Omental fat pad (tissue), 4 donors: ENCODE data around the gene NUP210L. TPM values are rescaled to one million over a fixed set of nuclear protein-coding genes. Genes with fewer than 3 reads are reported as not detected.

Source experiments
- ATAC-seq: fragments of 150-250 bp; one replicate; pipeline ENCODE4 v1.9.1; 2016; ENCODE audit warnings: mild to moderate bottlenecking, moderate library complexity; ENCODE audit not compliant: low FRiP score
- DNase-seq: peaks from one replicate; pipeline ENCODE4 v3.0.0-alpha.2; 2019; ENCODE audit warnings: low spot score
- CTCF ChIP-seq, 3 donors: fragments of 450-650 bp; IDR thresholded peaks; one replicate each; pipeline ENCODE4 v1.5.1; 2016 to 2017; ENCODE audit warnings: antibody characterized with exemption in 3 of 3, mild to moderate bottlenecking in 3 of 3, moderate library complexity in 2 of 3
- small RNA-seq: library from RNA; depleted of rRNA; stranded (forward); fragments of <200 nt; gene quantifications from one replicate; pipeline ENCODE3, GENCODE V24; 2016
- total RNA-seq, 4 donors: library from RNA; depleted of rRNA; stranded (reverse); fragments of >200 nt; gene quantifications; one replicate each; pipeline ENCODE4 v1.1.0, GENCODE V29; 2016

The NUP210L gene
- total RNA-seq, 4 donors from 2014 or later: 0.06 to 0.12 (median 0.09) TPM; not detected in 1

DNA sequence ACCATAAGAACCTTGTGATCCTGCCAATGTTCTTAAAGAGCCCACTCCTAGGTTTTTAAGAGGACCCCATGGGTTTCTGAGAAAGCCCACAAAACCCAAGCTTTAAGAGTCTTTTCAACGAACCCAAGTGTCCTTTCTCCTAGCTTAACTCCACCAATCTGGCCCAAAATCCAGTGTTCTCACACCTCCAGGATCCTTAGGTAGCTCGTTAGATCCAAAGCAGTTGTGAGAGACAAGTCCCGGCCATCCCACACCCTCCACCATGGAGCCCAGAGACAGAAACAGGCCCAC is 210.1 kb downstream of the NUP210L start:
- DNase-seq: no peak
- no peak for ATAC-seq
- TF ChIP-seq CTCF (IDR thresholded peaks at IDR 0.05): no peak

DNA sequence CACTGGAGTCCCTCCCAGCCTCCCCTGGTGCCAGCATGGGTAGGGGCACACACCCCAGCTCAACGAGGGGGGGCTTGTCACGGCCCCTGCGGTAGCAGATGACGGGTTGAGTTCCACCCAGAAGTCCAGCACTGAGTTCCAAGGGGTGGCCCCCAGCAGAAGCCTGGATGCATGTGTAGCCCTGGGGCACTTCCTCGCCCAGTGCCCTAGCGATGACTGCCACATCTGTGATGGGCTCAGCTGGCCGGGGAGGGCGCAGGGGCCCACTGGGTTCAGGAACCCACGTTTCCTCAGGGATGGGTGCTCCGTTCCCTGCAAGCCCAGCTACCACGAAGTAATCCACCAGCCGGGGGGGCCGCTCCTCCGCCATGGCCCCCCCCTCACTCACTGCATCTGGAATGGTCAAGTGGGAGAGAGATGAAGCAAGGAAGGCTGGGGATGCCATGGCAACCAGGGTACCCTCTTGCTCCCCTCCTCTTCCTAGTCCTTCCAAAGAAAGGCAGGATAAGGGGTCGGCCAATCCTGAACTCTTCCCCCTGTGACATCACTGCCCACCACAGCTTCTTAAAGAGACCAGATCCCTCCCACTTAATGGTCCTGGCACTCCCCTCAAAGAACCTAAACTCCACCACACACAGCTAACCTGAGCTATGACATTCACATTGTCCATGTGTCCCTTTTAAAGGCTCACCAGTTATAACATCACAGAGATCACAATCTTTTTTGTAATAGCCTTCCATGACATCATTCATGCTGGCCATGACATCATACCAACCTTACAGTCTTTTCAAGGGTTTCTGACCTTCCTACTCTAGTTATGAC is 210.7 kb downstream of the NUP210L start:
- ATAC-seq (no peak), DNase-seq (no peak)
- TF ChIP-seq CTCF (IDR thresholded peaks at IDR 0.05): no peak

DNA sequence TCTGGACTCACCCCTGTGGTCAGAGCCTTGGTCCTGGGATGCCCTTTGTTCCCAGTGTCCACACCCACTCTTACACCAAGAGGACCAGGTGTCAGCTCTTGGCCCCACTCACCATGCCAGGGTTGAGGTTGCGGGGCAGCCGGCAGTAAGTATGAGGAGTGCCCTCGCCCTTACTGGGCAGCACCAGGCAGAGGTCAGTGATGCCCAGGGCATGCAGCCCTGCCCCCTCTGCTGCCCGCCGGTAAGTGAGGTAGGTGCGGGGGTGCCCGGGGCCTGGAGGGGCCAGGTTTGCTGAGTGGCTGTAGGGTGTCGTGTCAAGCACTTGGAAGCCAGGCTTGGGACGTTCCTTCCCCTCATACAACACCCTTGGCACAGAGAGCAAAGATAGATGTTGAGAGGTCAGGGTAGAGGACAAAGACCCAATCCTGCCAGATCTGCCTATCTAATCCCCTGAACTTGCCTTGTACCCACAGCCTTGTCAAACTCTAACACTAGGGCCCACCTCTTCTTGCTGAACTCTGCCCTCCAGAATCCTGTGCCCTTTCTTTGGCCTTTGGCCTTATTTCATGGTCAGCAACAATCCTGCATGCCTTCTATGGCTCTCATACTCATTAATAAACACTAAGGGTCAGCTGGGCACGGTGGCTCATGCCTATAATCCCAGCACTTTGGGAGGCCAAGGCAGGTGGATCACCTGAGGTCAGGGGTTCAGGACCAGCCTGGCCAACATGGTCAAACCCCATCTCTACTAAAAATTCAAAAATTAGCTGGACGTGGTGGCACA is 211.9 kb downstream of the NUP210L start:
- no peak for DNase-seq
- no peak for TF ChIP-seq CTCF (IDR thresholded peaks at IDR 0.05)
- no peak for ATAC-seq

Small RNA genes within 50 kb of the gene (small RNA-seq; reads per million reads assigned to genes)
- gene MIR190B (1.2 reads per million), gene MIR5698 (not detected), gene MIR6737 (not detected), gene RNU6-179P (not detected)

Other genes starting within 250 kb of the NUP210L start
- gene GATAD2B, start 232.1 kb downstream of the NUP210L start, total RNA-seq: 10 to 100 TPM; 14.3 to 26.2 (median 17.8) TPM
- gene DENND4B, start 208.4 kb downstream of the NUP210L start, total RNA-seq: 10 to 100 TPM; 21.8 to 75.0 (median 50.3) TPM
- gene CRTC2, start 196.5 kb downstream of the NUP210L start, total RNA-seq: 10 to 100 TPM; 11.9 to 17.7 (median 16.3) TPM
- 100 to 1,000 TPM in 3 of 4 donors, 10 to 100 TPM in 1; 80.5 to 125 (median 116) TPM for gene SLC39A1, start 191.5 kb downstream of the NUP210L start, total RNA-seq
- 10 to 100 TPM in 1 of 4 donors, 1 to 10 TPM in 3; 6.1 to 19.1 (median 8.5) TPM for gene CREB3L4, start 187.2 kb downstream of the NUP210L start, total RNA-seq
- 100 to 1,000 TPM; 190 to 258 (median 208) TPM for gene JTB, start 177.4 kb downstream of the NUP210L start, total RNA-seq
- gene RAB13, start 168.7 kb downstream of the NUP210L start, total RNA-seq: 10 to 100 TPM; 62.7 to 87.5 (median 78.3) TPM
- gene RPS27, start 164.3 kb downstream of the NUP210L start, total RNA-seq: 1,000 to 10,000 TPM; 1,559 to 2,240 (median 2,115) TPM
- 100 to 1,000 TPM; 285 to 611 (median 352) TPM for gene TPM3, start 37.0 kb upstream of the NUP210L start, total RNA-seq
- not detected for gene CFAP141, start 51.3 kb upstream of the NUP210L start, total RNA-seq
- gene UBAP2L, start 65.9 kb upstream of the NUP210L start, total RNA-seq: 10 to 100 TPM; 51.9 to 92.1 (median 73.6) TPM
- gene HAX1, start 117.6 kb upstream of the NUP210L start, total RNA-seq: 100 to 1,000 TPM in 3 of 4 donors, 10 to 100 TPM in 1; 64.4 to 114 (median 103) TPM
- under 1 TPM in 2 of 4 donors, not detected in 2; 0.25 to 0.37 TPM for gene AQP10, start 166.0 kb upstream of the NUP210L start, total RNA-seq
- 10 to 100 TPM; 41.6 to 78.3 (median 51.0) TPM for gene ATP8B2, start 170.5 kb upstream of the NUP210L start, total RNA-seq